Left kidney (tissue), 2 donors: ENCODE data around the gene TTC17. TPM values are rescaled to one million over a fixed set of nuclear protein-coding genes. Genes with fewer than 3 reads are reported as not detected.
A peak's percentile ranks its signal among the peaks of the same experiment; 100 is the strongest.
"Not testable (repeated sequence)": the region's sequence is repeated elsewhere in the genome, so short reads cannot be mapped to it uniquely, and the experiment has no call there.

Experiments
- DNase-seq: peaks from one replicate; pipeline ENCODE4 v3.0.0-alpha.2; 2013
- polyA plus RNA-seq: library from polyadenylated mRNA; unstranded; fragments of 120-200 nt; gene quantifications from one replicate; pipeline ENCODE4 v1.2.1, GENCODE V29; 2013; ENCODE audit not compliant: insufficient read length

TTC17 gene
- polyA plus RNA-seq, 1 donor: 182 TPM

DNA sequence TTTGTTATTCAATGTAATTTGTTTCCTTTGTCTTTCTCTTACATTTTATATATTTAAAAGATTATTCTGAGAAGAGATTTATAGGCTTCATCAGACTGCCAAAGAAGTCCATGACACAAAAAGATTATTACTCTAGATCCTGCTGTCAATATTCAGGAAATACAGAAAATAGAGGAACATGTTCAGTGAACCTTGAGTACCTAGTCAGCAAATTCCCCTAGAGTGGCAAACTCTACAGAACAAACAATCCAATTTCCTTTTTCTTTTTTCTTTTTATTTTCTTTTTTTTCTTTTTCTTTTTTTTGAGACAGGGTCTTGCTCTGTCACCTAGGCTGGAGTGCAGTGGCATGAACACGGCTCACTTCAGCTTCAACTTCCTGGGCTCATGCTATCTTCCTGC is 23.9 kb downstream of the TTC17 start:
- no peak for DNase-seq

DNA sequence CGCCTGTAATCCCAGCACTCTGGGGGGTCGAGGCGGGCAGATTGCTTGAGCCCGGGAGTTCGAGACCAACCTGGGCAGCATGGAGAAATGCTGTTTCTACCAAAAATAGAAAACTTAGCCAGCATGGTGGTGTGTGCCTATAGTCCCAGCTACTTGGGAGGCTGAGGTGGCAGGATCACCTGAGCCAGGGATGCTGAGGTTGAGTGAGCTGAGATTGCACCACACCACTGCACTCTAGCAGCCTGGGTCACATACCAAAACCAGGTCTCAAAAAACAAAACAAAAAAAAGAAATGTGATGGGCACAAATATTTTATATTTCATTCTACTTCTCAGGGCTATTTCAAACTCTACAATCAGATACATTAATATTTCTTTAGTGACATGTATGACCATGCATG is 25.7 kb downstream of the TTC17 start:
- DNase-seq: no peak

DNA sequence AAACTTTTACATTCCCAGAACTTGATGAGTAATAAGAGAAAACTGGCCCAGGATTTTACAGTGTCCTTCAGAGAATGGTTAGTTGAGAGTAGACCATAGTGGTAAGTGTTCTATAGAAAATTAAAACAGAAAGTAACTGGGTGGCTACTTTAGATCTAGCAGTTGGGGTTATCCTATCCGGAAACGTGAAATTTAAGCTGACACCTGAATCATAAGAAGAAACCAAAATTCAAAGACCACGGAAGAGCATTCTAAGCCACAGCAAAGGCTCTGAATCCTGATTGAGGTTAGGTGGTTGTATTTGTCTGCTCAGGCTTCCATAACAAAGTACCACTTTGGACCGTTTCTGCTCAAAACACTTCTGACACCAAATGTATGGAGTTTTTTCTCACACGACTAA is 34.0 kb downstream of the TTC17 start:
- DNase-seq: no peak

DNA sequence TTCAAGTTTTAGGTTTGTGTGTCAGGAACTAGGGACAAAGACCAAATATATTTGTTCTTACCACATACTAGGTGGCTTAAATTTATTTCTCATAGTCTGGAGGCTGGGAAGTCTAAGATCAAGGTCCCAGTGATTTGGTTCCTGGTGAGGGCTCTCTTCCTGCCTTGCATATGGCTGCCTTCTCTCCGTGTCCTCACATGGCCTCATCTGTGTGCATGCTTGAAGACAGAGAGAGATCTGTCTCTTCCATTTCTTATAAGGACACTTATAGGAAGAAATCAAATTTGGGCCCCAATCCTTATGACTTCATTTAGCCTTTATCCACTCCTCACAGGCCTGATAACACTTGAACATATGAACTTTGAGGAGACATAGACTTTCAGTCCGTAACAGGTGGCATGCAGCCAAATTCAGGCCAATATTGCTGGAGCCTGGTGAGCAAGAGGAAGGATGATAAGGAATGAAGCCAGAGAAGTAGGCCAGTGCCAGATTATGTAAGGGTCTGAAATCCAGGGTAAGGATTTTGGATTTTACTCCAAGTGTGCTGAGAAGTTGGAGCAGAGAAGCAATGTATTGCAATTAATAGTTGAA is 35.1 kb downstream of the TTC17 start:
- no peak for DNase-seq

DNA sequence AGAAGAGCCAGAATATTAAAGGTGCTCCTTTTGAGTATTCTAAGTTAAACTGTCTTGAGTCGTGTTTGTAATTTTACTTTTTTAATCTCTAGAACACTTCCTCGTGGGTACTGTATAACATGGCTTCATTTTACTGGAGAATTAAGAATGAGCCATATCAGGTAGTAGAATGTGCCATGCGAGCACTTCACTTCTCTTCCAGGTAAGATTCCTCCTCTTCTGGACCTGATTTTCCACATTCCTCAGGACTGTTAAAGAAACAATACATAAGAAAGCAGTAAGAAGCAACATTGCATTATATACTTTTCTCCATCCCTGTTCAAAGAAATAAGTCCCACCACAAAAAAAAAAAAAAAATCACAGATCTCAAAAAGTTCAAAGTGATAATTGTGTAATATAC is 37.9 kb downstream of the TTC17 start:
- no peak for DNase-seq

DNA sequence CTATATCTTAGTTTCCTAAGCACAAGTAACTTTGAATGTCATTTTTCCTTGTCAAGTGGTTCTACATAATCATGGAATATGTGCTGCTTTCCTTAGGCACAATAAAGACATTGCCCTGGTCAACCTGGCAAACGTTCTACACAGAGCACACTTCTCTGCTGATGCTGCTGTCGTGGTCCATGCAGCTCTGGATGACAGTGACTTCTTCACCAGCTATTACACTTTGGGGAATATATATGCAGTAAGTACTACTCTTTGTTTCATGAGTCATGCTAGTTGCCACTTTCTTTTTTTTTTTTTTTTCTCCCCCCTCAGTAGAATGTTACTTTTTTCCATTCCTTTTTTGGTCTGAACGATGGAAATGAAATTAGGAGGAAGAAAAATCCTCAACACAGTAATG is 38.5 kb downstream of the TTC17 start:
- DNase-seq: no peak

DNA sequence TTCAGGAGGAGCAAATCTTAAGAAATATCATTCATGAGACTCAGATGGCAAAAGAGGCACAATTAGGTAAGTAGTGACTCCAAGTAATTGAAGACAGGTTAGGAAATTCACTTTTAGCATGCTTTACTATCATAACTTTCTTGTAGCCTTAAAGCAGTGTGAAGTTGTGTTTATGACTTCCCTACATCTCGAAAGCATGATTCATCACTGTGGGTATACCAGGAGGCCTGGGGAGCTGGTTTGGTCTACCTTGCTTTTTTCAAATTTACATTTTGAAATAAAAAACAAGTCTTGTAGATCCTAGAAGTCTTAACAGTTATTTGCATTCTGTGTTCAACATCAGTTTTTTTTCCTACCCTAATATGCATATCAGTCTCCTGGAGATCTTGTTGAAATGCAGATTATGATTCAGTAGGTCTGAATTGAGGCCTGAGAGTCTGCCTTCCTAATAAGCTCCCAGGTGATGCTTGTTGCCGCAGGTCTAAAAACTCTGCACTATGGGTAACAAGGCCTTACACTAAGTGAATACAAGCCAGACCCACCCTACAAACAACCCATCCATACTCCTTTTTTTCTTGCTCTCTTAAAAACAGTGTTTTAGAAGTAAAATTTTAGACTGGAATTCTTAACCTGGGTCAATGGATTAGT is 41.4 kb downstream of the TTC17 start:
- no peak for DNase-seq

DNA sequence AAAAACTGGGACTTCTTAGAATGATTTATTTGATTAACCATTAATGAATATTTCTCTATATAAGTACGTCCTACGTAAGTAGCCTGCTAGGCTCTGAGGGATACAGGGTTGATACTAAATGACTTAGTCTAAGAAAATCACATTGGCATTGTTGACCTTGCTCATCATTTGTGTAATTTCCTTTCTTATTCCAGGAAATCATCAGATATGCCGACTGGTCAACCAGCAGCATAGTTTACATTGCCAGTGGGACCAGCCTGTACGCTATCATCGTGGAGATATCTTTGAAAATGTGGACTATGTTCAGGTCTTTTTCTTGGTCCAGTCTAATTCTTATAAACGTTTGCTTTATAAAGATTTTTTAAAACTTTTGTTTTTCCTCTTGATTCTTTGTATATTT is 42.5 kb downstream of the TTC17 start:
- DNase-seq: no peak

DNA sequence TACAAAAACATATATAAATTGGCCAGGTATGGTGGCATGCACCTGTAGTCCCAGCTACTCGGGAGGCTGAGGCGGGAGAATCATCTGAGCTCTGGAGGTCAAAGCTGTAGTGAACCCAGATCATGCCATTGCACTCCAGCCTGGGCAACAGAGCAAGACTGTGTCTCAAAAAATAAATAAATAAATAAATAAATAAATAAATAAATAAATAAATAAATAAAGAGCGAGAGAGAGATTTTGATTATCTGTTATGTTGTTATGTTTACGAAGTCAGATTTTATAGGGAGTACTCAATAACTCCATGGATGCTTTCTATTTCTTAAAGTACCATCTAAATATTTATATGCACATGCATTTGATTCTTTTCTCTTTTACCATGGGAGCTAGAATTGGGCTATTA is 43.1 kb downstream of the TTC17 start:
- DNase-seq: not testable (repeated sequence)

DNA sequence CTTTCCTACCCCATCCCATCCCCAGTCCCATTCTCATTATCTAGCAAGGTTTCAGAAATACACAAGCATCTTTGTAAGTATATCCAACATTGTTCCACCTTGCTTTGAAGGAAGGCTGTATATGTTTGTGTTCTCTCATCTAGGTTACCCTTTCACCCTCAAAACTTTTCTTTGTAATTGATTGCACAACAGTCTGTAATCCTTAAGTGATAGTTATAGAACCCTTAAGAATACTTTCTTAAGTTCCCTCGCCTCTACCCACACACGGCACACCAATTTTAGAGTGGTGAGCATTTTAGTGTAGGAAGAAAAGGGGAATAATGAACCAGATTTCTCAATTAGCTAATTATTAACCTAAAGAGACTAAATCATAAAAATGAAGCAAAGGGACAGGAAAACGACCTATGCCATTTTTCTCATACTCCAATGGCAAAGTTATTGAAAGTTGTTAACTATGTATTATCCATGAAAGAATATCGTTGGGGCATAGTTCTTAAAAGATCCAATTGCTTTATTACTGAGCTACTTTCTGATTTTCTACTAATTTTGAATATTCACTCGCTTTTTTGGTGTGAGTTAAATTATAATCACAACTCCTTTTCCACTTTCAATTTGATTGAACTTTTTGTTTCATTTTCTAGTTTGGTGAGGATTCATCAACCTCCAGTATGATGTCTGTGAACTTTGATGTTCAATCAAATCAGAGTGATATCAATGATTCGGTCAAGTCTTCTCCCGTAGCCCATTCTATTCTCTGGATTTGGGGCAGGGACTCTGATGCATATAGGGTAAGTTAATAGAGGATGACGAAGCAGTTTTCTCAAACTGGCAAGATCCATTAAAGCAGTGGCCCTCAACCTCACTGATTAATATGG is 44.9 kb downstream of the TTC17 start:
- no peak for DNase-seq

DNA sequence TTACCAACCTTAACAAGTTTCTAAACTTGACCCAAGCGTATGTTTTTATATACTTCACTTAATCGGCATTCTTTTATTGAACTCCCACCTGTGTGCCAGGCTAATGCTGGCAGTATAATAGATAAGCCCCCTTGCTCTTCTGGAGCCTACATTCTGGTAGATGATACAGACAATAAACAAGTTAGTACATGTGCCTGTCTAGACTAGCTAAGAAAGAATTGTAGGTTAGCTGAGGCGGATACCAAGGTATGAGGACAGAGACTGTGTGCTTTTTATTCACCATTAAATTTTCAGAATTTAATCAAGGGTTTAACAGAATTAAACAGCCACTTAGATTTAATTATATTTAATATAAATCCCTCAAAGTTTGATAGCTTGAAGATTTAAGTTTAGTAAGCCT is 45.7 kb downstream of the TTC17 start:
- no peak for DNase-seq

DNA sequence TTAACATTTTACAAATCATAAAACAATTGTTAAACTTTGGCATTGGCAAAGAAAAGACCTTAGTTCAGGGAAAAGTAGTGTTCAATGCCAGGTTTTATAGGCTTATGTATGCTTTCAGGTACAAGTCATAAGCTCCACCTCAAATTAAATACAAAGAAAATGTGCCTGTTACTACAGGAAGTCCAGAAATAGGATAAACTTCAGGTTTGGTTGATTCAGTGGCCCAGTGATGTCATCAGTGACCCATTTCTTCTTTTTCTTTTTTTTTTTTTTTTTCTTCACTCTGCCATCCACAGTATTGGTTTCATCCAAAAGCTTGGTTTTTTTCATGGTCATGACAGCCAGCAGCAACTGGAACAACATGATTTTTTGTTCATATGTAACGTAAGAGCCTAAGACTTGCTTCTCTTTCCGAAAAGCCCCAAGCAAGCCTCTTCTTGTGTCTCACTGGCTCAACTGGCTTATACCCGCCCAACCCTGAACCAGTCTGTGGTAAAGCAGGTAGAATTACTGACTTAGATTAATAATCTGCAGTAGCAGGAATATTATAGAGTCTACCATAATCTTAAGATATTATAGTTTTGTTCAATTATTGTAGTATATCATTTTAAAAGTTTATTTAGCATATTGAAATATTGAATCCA is 46.2 kb downstream of the TTC17 start:
- no peak for DNase-seq

DNA sequence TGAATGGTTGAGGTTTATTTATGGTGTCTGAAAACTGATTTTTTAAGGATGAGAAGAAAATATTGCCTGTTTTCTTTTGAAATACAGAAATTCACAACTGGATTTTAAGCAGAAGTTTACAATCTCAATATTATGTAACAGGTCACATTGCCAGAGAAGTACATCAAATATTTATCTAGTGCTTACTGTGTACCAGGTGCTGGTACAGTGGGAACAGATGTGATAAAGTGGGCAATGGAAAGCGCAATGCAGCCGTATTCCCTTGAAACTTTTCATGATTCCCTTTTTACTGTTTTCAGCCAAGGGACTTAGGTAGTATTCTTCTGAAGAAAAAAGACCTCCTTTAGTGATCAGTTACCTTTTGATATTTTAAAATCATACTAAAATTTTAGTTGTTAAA is 49.6 kb downstream of the TTC17 start:
- no peak for DNase-seq

DNA sequence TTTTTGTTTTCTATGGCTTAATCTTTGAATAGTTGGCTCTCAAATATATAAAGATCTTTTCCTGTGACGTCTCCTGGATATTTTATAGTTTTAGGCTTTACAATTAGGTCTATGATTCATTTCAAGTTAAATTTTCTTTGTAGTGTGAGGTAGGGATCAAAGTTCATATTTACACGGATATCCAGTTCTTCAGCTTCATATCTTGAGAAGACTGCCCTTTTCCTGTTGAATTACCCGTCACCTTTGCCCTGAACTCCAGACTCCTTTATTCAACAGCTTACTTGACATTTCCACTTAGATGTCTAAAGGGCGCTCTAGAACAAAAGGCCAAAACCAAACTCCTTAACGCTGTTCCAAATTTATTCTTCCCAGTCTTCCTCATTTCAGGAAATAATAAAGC is 51.7 kb downstream of the TTC17 start:
- DNase-seq: no peak

DNA sequence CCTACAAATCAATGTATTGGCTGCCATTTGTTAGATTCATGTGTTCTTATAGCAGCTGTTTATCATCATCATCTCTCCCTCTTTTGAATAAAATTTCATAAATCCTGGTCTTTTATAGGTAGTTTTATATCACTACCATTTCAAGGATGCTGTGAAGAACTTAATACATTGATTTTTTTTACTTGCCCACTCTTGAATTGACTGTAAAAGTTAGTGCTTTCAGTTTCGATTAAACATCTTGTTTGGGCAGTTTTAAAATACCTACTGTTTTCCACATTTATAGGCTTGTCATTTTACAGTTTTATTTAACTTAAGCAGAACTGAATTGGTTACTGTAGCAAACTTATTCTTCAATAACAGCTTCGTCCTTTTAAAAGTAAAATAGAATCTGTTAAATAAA is 59.5 kb downstream of the TTC17 start:
- no peak for DNase-seq

DNA sequence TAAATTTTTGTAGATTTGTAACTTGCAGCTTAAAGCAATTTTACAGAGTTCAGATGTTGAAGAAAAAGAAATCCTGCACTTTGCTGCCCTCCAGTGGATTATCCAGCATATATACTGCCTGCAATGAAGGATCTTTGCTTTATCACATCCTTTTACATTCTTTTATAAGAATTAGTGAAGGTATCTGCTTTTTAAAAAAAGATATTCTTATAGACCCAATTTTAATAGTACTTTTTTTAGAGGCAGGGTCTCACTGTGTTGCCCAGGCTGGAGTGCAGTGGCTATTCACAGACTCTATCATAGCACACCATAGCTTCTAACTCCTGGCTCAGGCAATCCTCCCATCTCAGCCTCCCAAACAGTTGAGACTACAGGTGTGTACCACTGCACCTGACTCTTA is 60.7 kb downstream of the TTC17 start:
- DNase-seq: peak; percentile 38

DNA sequence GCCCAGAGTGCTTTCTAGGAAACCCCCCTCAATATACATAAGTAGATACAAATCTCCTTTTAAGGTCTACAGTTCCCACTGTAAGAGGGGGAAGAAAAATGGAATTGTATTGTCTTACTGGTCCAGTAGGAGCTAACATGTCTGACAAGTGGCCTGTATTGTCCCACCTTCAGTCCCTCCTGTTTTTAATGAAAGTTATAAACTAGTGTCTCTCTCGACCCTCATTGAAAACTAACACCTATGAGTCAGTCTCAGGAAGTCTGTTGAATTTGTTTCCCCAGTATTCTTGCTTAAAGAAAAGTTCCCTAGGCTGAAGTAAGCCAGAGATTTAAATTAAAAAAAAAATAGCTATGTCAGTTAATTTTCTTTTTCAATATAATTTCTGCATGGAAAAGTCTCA is 69.3 kb downstream of the TTC17 start:
- no peak for DNase-seq

DNA sequence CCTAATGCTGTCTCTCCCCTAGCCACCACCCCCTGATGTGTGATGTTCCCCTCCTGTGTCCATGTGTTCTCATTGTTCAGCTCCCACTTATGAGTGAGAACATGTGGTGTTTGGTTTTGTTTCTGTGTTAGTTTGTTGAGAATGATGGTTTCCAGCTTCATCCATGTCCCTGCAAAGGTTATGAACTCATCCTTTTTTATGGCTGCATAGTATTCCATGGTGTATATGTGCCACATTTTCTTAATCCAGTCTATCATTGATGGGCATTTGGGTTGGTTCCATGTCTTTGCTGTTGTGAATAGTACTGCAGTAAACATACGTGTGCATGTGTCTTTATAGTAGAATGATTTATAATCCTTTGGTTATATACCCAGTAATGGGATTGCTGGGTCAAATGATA is 72.2 kb downstream of the TTC17 start:
- not testable (repeated sequence) for DNase-seq

DNA sequence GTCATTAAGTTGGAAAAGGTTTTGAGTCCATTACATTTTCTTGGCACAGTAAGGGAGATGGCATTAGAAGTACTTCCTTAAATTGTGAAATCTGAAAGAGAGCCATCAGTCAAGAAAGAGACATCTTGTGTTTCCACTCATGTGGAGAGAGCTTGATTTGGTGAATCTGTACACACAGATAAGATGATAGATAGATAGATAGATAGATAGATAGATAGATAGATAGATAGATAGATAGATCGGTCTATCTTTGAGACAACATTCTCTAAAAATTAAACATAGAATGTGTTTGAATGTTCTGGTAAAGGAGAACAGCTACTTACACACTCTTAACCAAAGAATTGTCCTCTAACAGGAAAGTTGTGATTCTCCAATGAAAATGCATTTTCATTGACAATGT is 76.2 kb downstream of the TTC17 start:
- DNase-seq: no peak

DNA sequence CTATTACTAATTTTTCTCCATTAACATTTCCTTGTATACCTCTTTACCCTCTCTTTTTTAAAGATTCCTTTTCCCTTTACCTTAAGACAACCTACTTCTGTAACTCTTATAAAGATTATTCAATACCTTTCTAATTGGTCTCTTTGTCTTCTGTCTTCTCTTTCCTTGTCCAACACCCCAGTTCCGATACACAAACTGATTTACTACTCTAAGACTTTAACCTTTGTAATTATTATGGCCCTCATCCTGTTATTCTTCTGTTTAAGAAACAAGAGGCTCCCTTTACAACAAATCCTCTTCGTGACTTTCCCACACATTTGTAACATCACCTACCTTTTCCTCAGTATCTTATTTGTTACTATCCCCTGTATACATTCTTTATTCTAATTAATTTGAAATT is 81.8 kb downstream of the TTC17 start:
- DNase-seq: no peak

DNA sequence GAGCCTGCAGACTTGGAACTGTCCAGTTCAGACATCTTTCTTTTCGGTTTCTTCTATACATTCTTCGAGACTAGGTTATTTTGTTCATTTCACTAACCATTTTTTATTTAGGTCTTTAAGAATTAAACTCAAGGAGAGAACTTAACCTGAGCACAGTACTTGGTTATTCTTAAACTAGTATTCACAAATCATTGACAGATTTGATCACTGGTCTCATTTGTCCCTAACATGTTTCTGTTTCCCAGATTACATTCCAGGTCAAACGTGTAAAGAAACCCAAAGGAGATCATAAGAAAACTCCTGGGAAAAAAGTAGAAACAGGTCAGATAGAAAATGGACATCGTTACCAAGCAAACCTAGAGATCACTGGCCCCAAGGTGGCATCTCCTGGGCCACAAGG is 85.1 kb downstream of the TTC17 start:
- no peak for DNase-seq

DNA sequence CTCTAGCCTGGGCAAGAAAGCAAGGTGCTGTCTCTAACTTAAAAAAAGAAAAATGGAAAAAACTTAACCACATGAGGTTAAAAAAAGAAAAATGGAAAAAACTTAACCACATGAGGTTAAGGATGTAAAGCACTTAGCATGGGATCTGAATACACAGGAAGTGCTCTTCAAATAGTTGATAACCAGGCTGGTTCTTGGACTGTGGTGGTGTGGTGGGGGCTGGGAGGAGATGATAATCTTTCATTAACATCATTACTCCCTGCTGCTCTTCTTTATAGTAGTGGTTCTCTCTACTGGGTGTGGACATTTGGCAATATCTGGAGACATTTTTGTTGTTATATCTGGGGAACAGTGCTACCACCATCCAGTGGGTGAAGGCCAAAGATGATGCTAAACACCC is 88.4 kb downstream of the TTC17 start:
- no peak for DNase-seq

DNA sequence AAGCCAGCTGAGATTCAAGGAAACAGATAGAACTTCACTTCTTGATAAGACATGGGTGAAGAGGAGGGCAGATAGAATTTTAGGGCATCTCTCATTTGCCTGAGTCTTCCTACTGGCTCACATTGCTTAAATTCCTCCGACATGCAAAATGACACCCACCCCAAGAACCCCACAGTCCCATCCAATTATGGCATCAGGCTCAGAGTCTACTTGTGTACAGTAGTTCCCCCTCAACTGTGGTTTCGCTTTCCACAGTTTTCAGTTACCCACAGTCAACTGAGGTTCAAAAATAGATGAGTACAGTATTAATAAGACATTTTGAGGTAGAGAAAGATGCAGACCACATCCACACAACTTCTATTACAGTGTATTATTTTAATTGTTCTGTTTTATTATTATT is 99.8 kb downstream of the TTC17 start:
- no peak for DNase-seq
